Caco-2 (cell line): ENCODE data around the gene GPHA2. TPM values are rescaled to one million over a fixed set of nuclear protein-coding genes. Genes with fewer than 3 reads are reported as not detected.

Experiments used
- BruUV-seq: library from RNA; stranded (reverse); fragments of 400-500 nt; replicated peaks from 2 replicates; lab custom pipeline; 2021; lab: Mats Ljungman, UMichigan
- CTCF ChIA-PET: fragments of 300-600 bp; sonication (Branson Sonifier 250); formaldehyde crosslinking; loops from one replicate; lab custom pipeline; 2022; ENCODE audit warnings: antibody characterized with exemption; lab: Charles Lee
- POLR2A ChIA-PET: fragments of 300-600 bp; sonication (Branson Sonifier 250); formaldehyde crosslinking; loops from one replicate; lab custom pipeline; 2022; ENCODE audit warnings: antibody characterized with exemption; lab: Charles Lee
- DNase-seq, 2 experiments: peaks; one replicate each; pipeline versions ENCODE4 v3.0.0 to v3.0.0-alpha.2; 2020 to 2022
- H3K27me3 ChIP-seq: replicated peaks from 2 replicates; pipeline ENCODE4 v1.6.0; 2011; ENCODE audit warnings: low read length; ENCODE audit not compliant: control insufficient read depth, insufficient read depth
- H3K36me3 ChIP-seq: 2 replicates; pipeline ENCODE4 v1.5.1; 2011; ENCODE audit warnings: low read length; ENCODE audit not compliant: control insufficient read depth, insufficient read depth
- H3K4me1 ChIP-seq: fragments of 250-450 bp; sonication (Bioruptor Pico); 2 replicates; pipeline ENCODE4 v1.5.1; 2020; ENCODE audit warnings: mild to moderate bottlenecking
- H3K4me3 ChIP-seq: 2 replicates; pipeline ENCODE4 v1.5.1; 2011; ENCODE audit warnings: low read depth, mild to moderate bottlenecking, control low read depth, low read length
- H3K9me3 ChIP-seq: fragments of 250-450 bp; sonication (Bioruptor Pico); 2 replicates; pipeline ENCODE4 v1.5.1; 2020; ENCODE audit warnings: mild to moderate bottlenecking, moderate library complexity
- H3K27ac Mint-ChIP-seq: one replicate; pipeline ENCODE4 v1.8.0; 2022; ENCODE audit warnings: mixed read lengths; ENCODE audit not compliant: unreplicated experiment
- H3K27me3 Mint-ChIP-seq: one replicate; pipeline ENCODE4 v1.8.0; 2022; ENCODE audit warnings: mixed read lengths; ENCODE audit not compliant: insufficient read depth, unreplicated experiment
- H3K36me3 Mint-ChIP-seq: one replicate; pipeline ENCODE4 v1.8.0; 2022; ENCODE audit warnings: mild to moderate bottlenecking, mixed read lengths; ENCODE audit not compliant: insufficient read depth, unreplicated experiment
- H3K4me1 Mint-ChIP-seq: one replicate; pipeline ENCODE4 v1.8.0; 2022; ENCODE audit warnings: low read depth, mixed read lengths; ENCODE audit not compliant: unreplicated experiment
- H3K4me3 Mint-ChIP-seq: one replicate; pipeline ENCODE4 v1.8.0; 2022; ENCODE audit warnings: mild to moderate bottlenecking, moderate library complexity, mixed read lengths; ENCODE audit not compliant: unreplicated experiment
- H3K9me3 Mint-ChIP-seq: one replicate; pipeline ENCODE4 v1.8.0; 2022; ENCODE audit warnings: mixed read lengths; ENCODE audit not compliant: unreplicated experiment
- CTCF ChIP-seq, 2 experiments: fragments of 200-600 bp in 1 of 2; IDR thresholded peaks; 1 replicate in 1 of 2; 2 replicates in 1 of 2; pipeline versions ENCODE4 v1.5.1 to v1.8.0; 2011 to 2022; ENCODE audit warnings: antibody characterized with exemption in 1 of 2, control low read depth in 1 of 2, inconsistent platforms in 1 of 2, low read depth in 1 of 2, low read length in 1 of 2, mild to moderate bottlenecking in 1 of 2, moderate library complexity in 1 of 2; ENCODE audit not compliant: insufficient read depth in 1 of 2, severe bottlenecking in 1 of 2, unreplicated experiment in 1 of 2
- intact Hi-C: fragments of 100-400 bp; cut with micrococcal nuclease; formaldehyde crosslinking; loops from one replicate; pipeline ENCODE4 v1.10.0; 2022; ENCODE audit not compliant: unreplicated experiment
- total RNA-seq: library from RNA; stranded (reverse); gene quantifications from 2 replicates; pipeline ENCODE4 v1.2.3, GENCODE V29; 2022

Gene GPHA2
- total RNA-seq, 1 experiment from 2014 or later = not detected

- no TSS peak for BruUV-seq
- no peaks in the 10 kb centered on the region for H3K27me3 ChIP-seq
- H3K27ac Mint-ChIP-seq = no peak overlapping the region
- H3K36me3 ChIP-seq = peaks cover 5% of the 10 kb centered on the region
- H3K9me3 Mint-ChIP-seq = no peaks in the 10 kb centered on the region
- no peak for DNase-seq
- no peak overlapping the region for H3K4me3 ChIP-seq
- no peaks in the 10 kb centered on the region for H3K9me3 ChIP-seq
- H3K4me1 Mint-ChIP-seq = no peaks in the 10 kb centered on the region
- intact Hi-C loops = no loop called here
- H3K36me3 Mint-ChIP-seq = peaks cover 26% of the 10 kb centered on the region
- no peaks in the 10 kb centered on the region for H3K27me3 Mint-ChIP-seq
- H3K4me1 ChIP-seq = no peaks in the 10 kb centered on the region; the same call in 1 of the 2 replicates
- POLR2A ChIA-PET = no interaction called here
- CTCF ChIA-PET = no interaction called here
- TF ChIP-seq CTCF (IDR thresholded peaks at IDR 0.05; ENCODE audit: insufficient read depth in 1 of 2, low read depth in 1 of 2, low read length in 1 of 2, severe bottlenecking in 1 of 2, unreplicated experiment in 1 of 2) = no peak
- no peak overlapping the region for H3K4me3 Mint-ChIP-seq
These were observed 25.1 kb downstream of the GPHA2 start for GRCh38 chr11:64910451-64911093.

DNA sequence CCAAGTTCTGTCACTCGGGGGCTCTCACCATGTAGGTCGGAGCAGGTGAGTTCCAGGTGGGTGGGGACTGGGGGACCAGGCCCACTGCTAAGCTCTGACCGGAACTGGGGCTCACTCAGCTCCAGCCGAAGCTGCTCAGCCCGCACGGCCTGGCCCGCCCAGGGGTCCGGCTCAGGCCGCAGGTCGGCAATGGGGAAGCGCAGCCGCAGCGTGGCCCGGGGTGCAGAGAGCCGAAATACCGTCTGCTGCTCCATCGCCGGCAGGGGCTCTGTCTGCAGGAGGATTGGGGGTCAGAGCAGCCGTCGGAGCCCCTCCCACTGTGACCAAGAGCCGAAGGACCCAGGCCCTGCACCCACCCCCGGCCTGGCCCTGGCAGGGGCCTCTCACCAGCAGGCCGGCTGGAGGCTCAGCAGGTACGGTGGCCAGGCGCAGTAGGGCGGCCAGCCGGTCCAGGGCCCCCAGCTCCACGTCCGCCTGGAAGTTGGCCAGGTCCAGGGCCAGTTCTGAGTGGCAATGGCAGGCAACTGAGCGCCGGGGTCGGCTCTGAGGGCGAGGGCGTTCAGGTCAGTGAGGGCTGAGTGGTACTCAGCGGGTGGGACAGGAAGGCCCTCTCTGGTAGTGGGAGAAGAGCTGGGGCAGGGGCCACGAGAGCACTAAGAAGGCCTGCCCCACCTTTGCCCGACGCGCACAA is 25.9 kb downstream of the GPHA2 start:
- POLR2A ChIA-PET = no interaction called here
- TF ChIP-seq CTCF (IDR thresholded peaks at IDR 0.05; ENCODE audit: insufficient read depth in 1 of 2, low read depth in 1 of 2, low read length in 1 of 2, severe bottlenecking in 1 of 2, unreplicated experiment in 1 of 2) = no peak
- CTCF ChIA-PET = no interaction called here
- no peaks in the 10 kb centered on the region for H3K4me1 ChIP-seq
- no peak overlapping the region for H3K4me3 ChIP-seq
- H3K36me3 ChIP-seq = peaks cover 5% of the 10 kb centered on the region
- intact Hi-C loops = no loop called here
- no peak for DNase-seq
- Mint-ChIP-seq H3K27ac (no peak overlapping the region), H3K36me3 (peaks cover 32% of the 10 kb centered on the region), H3K4me3 (no peak overlapping the region), H3K27me3 (no peaks in the 10 kb centered on the region), H3K4me1 (no peaks in the 10 kb centered on the region), H3K9me3 (no peaks in the 10 kb centered on the region)
- no TSS peak for BruUV-seq
- H3K27me3 ChIP-seq = no peaks in the 10 kb centered on the region
- no peaks in the 10 kb centered on the region for H3K9me3 ChIP-seq

DNA sequence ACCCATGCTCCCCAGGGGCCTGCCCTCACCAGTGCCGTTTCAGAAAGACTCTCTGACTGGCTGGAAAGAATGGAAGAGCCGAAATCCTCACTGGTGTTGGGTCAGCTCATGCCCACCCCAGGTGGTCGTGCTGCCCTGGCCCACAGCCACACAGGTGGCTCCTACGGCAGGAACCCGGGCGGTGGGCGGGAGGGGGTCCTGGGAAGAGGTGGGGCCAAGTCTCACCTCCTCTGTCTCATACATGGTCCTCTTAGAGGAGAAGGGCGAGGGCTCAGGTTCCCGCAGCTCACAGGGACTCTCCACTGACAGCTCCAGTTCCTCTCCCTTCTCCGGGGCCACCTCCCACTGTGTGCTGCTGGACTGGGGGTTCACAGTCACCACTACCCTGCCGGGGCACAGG is 26.9 kb downstream of the GPHA2 start:
- Histone ChIP-seq H3K27me3 (no peaks in the 10 kb centered on the region), H3K4me3 (no peak overlapping the region), H3K4me1 (no peaks in the 10 kb centered on the region), H3K36me3 (peaks cover 3% of the 10 kb centered on the region), H3K9me3 (no peaks in the 10 kb centered on the region)
- CTCF ChIA-PET = no interaction called here
- POLR2A ChIA-PET = no interaction called here
- Mint-ChIP-seq H3K27ac (no peak overlapping the region), H3K4me1 (no peaks in the 10 kb centered on the region), H3K9me3 (no peaks in the 10 kb centered on the region), H3K36me3 (peaks cover 30% of the 10 kb centered on the region), H3K27me3 (no peaks in the 10 kb centered on the region), H3K4me3 (no peak overlapping the region)
- TF ChIP-seq CTCF (IDR thresholded peaks at IDR 0.05; ENCODE audit: insufficient read depth in 1 of 2, low read depth in 1 of 2, low read length in 1 of 2, severe bottlenecking in 1 of 2, unreplicated experiment in 1 of 2) = no peak
- intact Hi-C loops = no loop called here
- DNase-seq = no peak
- BruUV-seq = no TSS peak
